Activated T-cell treated with anti-CD3 and anti-CD28 coated beads for 48 hours (primary cell): ENCODE measurements around the gene IFNL3.
"Not testable (repeated sequence)": the region's sequence is repeated elsewhere in the genome, so short reads cannot be mapped to it uniquely, and the experiment has no call there.

ENCODE experiments used
- DNase-seq: peaks from one replicate; pipeline ENCODE4 v3.0.0-alpha.2; 2020; ENCODE audit warnings: low read depth

IFNL3 gene

GRCh38 chr19:39218230-39219007 lies 26.4 kb downstream of the IFNL3 start:
- DNase-seq: no peak

GRCh38 chr19:39217094-39217493 lies 27.7 kb downstream of the IFNL3 start:
- no peak for DNase-seq

GRCh38 chr19:39215323-39215722 lies 29.5 kb downstream of the IFNL3 start:
- not testable (repeated sequence) for DNase-seq

DNA sequence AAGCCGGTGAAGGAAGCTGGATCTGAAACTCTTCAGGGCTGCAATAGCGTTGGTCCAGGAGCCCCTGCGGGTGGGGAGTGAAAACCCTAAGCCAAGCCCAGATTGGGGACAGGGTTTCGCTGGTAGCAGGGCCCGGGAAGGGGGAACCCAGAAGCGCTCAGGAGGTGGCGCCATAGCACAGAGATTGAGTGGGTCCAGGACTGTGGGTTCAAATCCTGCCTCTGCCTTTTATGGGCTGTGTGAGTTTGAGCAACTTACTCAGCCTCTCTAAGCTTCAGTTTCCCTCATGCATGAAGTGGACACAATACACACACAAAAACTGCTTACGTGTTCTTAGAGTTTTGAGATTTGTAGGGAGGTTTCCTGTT lies 32.4 kb downstream of the IFNL3 start:
- peak; percentile 58 for DNase-seq

- DNase-seq: no peak
These were observed 33.0 kb downstream of the IFNL3 start for GRCh38 chr19:39211731-39212374.

GRCh38 chr19:39209196-39209595 lies 35.6 kb downstream of the IFNL3 start:
- DNase-seq: no peak

GRCh38 chr19:39208175-39208795 lies 36.5 kb downstream of the IFNL3 start:
- DNase-seq: no peak

- no peak for DNase-seq
These were observed 37.4 kb downstream of the IFNL3 start for GRCh38 chr19:39207293-39207836.

- DNase-seq: no peak
These were observed 38.7 kb downstream of the IFNL3 start for GRCh38 chr19:39206122-39206521.

DNA sequence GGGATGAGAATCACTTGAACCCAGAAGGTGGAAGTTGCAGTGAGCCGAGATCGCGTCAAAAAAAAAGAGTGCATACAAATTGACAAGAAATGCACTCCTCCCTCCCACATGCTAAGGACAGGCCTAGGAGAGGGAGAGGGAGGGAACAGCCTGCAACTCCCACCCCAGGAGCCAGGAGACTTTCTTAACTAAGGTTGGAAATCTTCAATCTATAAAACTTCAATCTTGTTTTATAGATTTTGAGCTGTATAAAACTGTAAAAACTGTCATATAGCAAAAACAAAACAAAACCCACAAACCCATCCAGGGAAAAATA lies 39.4 kb downstream of the IFNL3 start:
- no peak for DNase-seq

DNA sequence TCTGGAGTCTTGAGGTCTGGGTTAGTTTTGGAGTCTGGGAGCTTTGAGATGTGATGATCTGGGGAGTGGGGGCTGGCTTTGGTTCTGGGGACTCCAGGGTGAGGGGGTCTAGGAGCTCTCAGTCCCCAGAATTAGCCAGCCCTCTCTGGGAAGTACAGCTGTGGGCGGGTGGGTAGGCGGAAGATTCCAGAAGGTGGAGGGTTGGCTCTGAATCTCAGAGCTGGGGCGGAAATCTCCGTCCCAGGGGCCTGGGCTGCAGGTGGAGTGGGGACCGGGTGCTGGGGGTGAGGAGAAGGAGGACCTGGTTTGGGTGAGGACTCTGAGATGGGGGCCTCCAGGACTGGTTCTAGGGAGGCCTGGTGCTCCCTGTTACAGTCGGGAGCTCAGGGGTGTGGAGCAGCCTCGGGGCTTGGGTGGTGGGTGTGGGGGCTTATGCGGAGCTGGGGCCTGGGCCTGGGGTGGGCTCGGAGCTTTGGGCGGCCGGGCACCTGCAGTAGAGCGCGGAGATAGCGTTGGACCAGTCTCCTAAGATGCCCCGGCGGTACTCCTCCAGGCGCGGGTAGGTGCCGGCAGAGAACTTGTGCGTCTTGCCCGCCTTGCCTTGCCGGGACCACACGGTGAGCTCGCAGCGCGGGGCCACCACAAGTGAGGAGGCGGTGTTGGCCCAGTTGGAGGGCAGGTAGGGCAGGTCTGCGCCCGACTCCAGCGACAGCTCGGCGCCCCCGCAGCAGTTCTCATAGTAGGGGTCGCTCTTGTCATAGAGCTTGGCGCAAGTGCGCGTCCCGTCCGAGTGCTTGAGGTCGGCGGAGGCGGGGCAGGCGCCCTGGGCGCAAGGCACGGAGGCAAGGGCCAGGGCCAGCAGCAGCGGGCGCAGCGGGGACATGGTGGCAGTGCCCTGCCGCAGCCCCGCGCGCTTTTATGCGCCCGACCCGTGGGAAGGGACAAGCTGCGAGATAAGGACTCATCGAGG lies 41.1 kb downstream of the IFNL3 start, which contains the start of gene SYCN:
Gene SYCN, minus strand, starts transcription at position 892 of the 970 bp plus-strand sequence. Its CDS starts 9 bp downstream, at position 883.
- no peak for DNase-seq

- no peak for DNase-seq
These were observed 41.8 kb downstream of the IFNL3 start for GRCh38 chr19:39202998-39203355.

GRCh38 chr19:39200803-39201115 lies 44.0 kb downstream of the IFNL3 start:
- no peak for DNase-seq

DNA sequence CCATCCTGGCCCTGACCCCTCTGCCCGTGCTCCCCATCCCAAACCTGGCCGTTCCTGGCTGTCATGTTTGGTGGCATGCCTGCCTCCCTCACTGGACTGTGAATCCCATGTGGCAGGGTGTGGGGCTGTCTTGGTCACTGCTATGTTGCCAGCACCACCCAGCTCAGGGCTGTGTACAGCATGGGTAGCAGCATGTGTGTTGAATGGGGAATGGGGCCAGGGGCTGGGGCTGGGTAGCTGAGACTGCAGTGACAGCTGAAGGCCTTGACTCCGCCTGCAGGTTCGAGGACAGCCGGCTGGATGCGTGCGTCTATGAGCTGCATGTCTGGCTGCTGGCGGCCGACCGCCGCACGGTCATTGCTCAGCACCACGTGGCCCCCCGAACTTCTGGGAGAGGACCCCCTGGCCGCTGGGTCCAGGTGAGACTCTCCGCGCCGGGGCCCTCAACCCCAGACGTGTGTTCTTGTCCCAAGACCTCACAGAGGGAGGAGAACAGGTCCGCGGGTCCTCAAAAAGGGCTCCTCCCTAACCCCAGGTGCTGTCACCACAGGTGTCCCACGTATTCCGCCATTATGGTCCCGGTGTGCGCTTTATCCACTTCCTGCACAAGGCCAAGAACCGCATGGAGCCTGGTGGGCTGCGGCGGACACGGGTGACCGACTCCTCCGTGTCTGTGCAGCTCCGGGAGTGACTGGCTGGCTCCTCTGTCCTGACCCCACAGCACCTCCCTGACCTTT lies 44.6 kb downstream of the IFNL3 start:
- DNase-seq: no peak

GRCh38 chr19:39199025-39199424 lies 45.8 kb downstream of the IFNL3 start:
- DNase-seq: no peak

DNA sequence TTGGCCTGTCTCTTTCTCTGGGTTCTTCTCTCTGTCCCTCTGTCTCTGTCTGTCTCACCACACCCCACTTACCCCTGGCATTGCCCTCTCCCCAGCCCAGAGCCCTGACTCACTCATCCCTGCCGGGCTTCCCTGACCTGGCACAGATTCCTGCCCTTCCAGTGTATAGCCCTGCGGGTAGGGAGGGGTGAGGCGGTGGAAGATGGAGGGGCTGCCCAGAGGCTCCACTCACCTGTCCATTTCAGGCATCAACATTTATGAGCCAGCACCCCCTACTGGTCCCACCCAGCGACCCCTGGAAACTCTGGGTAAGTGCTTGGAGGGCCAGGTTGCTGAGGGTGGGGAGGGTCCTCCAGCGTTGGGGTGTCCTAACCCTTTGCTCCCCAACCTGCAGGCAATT lies 47.0 kb downstream of the IFNL3 start:
- DNase-seq: no peak

GRCh38 chr19:39196860-39197562 lies 47.8 kb downstream of the IFNL3 start, which contains the start of gene NCCRP1:
NCCRP1 (plus strand) TSS chr19:39196964; CDS start chr19:39196983, 19 bp downstream.
- no peak for DNase-seq

GRCh38 chr19:39196320-39196719 lies 48.5 kb downstream of the IFNL3 start:
- DNase-seq: no peak

GRCh38 chr19:39195755-39196154 lies 49.1 kb downstream of the IFNL3 start:
- DNase-seq: no peak

DNA sequence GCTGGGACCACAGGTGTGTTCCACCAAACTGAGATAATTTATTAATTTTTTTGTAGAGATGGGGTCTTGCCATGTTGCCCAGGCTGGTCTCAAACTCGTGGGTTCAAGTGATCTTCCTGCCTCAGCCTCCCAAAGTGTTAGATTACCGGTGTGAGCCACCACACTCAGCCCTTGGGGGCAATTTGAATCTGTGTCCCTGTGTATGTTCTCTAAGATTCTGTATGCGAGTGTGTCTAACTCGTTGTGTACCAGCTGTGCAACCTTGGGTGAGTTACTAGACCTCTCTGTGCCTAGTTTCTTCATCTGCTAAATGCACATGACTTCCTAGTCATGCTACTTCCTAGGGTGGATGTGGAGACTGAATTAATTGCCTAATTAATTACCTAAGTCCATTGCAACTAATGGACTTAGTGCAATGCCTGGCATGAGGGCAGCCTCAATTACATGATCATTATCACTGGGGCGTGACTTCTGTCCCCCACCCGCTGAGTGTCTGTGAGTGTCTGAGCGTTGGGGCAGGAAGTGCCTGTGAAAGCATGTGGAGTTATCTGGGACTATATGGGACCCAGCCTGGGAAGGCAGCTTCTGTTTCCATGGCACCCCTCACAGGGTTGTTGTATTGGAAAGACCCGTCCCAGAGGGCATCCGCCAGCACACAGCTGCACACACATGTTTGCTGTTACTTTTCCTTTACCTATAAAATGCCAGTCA lies 49.8 kb downstream of the IFNL3 start:
- DNase-seq: no peak
